ENCODE measurements around the gene GDPD2.

- TF ChIP-seq CTCF (IDR thresholded peaks at IDR 0.05) = no peak
- no peak for TF ChIP-seq POLR2A (IDR thresholded peaks at IDR 0.05)
Observed at GRCh38 chrX:70402721-70403120, 20.4 kb upstream of the GDPD2 start.

Measured in thyroid gland (tissue), 4 donors.